GM12878 (cell line): Measurements from ENCODE around the gene CFAP99. TPM values are rescaled to one million over a fixed set of nuclear protein-coding genes. Genes with fewer than 3 reads are reported as not detected.

ENCODE experiments used
- BMI1 ChIP-seq: fragments of 450-650 bp; IDR thresholded peaks from 2 replicates; pipeline ENCODE4 v1.6.1; 2016; ENCODE audit warnings: mild to moderate bottlenecking, moderate library complexity, borderline replicate concordance
- CEBPZ ChIP-seq: fragments of 150-350 bp; IDR thresholded peaks from 2 replicates; pipeline ENCODE4 v1.6.1; 2016; ENCODE audit warnings: low read depth, low read length
- IRF5 ChIP-seq: fragments of 450-650 bp; IDR thresholded peaks from 2 replicates; pipeline ENCODE4 v1.6.1; 2017; ENCODE audit warnings: borderline replicate concordance
- JUND ChIP-seq: IDR thresholded peaks from 2 replicates; pipeline ENCODE4 v1.6.1; 2012; ENCODE audit warnings: low read depth, mild to moderate bottlenecking, low read length, improper control_type of control experiment, moderate library complexity
- MEF2B ChIP-seq: fragments of 450-650 bp; IDR thresholded peaks from 2 replicates; pipeline ENCODE4 v1.6.1; 2018; ENCODE audit warnings: mild to moderate bottlenecking, moderate library complexity; ENCODE audit not compliant: partially characterized antibody, poor library complexity, severe bottlenecking
- NFYA ChIP-seq: IDR thresholded peaks from 2 replicates; pipeline ENCODE4 v1.6.1; 2011; ENCODE audit warnings: low read depth, mild to moderate bottlenecking, low read length, improper control_type of control experiment, borderline replicate concordance
- SPI1 ChIP-seq: IDR thresholded peaks from 2 replicates; pipeline ENCODE4 v1.6.1; 2011; ENCODE audit warnings: low read depth, mild to moderate bottlenecking, low read length, moderate library complexity, borderline replicate concordance; ENCODE audit not compliant: insufficient read depth
- ZNF622 ChIP-seq: fragments of 450-650 bp; IDR thresholded peaks from 2 replicates; pipeline ENCODE4 v1.6.1; 2017; ENCODE audit warnings: mild to moderate bottlenecking, inconsistent platforms
- polyA plus RNA-seq, 11 experiments: library from polyadenylated mRNA; depleted of rRNA in 4 of 11; unstranded in 6 of 11; stranded (reverse) in 5 of 11; fragments of >200 nt; fragmentation: Nextera tagmentation in 4 of 11; fragmentation: Illumina TruSeq in 1 of 11; extraction: Ambion mirVana in 4 of 11; extraction: Trizol in 1 of 11; gene quantifications; 1 replicate in 1 of 11; 2 replicates in 10 of 11; pipeline versions ENCODE4 v1.2.1 to v1.2.3, GENCODE V29; 2011 to 2016; ENCODE audit warnings: inconsistent platforms in 2 of 11, missing spikeins in 2 of 11, low read depth in 1 of 11
- total RNA-seq, 4 experiments: library from RNA; depleted of rRNA in 3 of 4; stranded (reverse); fragments of >200 nt in 3 of 4; fragmentation: Illumina TruSeq in 1 of 4; extraction: Trizol in 1 of 4; gene quantifications; 2 replicates each; pipeline versions ENCODE4 v1.2.1 to v1.2.3, GENCODE V29; 2013 to 2021

Gene CFAP99
- total and polyA plus RNA-seq, 10 of the 15 experiments (the other 5 are each of a cell fraction or from before 2014, with no cell fraction given): not detected

- TF ChIP-seq CEBPZ (no peak), BMI1 (no peak), SPI1 (no peak), NFYA (no peak), IRF5 (no peak), MEF2B (no peak), ZNF622 (no peak), JUND (no peak)
Measured at GRCh38 chr4:2443956-2444740, 25.4 kb downstream of the CFAP99 start (continued).
